Dedifferentiated amniotic fluid mesenchymal stem cell (primary cell): ENCODE results near the gene TRMO.
"Not testable (repeated sequence)": the region's sequence is repeated elsewhere in the genome, so short reads cannot be mapped to it uniquely, and the experiment has no call there.

Source experiments
- DNase-seq: peaks from one replicate; pipeline ENCODE4 v3.0.0-alpha.2; 2016; ENCODE audit errors: extremely low spot score

TRMO gene

DNA sequence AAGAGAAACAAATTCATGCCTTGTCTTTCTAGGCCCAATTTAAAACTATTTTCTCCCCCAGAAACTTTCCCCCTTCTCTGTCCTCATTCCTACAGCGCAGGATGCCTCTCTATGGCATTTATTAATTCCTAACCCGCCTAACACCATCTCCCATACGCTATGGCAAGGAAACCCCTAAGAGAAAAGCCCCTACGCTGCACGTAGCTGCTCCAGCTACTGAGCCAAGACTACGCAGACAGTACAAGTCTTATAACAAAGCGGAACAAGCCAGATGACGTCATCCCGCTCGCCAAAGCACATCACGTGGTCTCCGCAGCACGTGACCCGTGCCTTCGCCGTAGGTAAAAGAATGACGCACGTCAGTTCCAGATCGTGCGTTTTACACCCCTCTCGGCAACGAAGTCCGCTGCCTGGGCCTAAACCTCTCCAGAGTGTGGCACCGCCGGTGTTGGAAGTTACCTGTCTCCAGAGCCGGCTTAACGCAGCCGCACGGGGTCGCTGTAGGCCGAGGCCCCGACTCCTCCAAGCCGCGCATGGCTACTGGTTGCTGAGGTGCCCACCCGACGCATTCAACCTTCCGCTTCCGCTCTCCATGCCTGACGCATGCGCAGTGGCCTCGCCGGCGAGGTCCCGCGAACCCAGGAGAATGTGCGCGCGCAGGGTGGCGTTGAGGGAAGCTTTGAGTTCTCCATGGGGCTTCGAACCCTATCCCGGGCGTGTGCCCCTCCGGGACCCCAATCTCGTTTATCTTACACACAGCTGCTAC is at the start of gene TRMO:
TSS of gene TRMO (minus strand) at position 542 of the 766 bp plus-strand sequence. CDS start at position 535, 7 bp downstream.
- DNase-seq = peak; percentile 97

GRCh38 chr9:97970165-97970564 is 47.9 kb upstream of the TRMO start:
- DNase-seq = no peak

GRCh38 chr9:97969014-97969413 is 46.7 kb upstream of the TRMO start:
- DNase-seq = no peak

GRCh38 chr9:97966493-97966892 is 44.2 kb upstream of the TRMO start:
- no peak for DNase-seq

DNA sequence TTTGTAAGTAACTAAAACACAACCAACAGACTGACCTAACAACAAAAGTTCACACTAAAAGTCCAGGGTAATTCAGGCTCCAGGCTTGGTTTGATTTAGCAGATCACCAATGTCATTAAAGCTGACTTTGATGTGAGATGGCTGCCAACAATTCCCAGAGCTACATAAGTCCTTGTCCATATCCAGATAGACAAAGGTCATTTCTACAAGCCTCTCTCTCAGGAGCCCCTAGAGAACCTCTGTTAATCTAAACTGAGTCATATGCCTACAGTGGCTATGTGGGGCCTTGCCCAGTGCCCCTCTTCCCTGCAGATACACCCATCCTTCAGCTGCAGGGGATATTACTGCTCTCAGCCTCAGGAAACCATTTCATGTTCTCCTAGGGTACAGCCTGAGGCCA is 42.6 kb upstream of the TRMO start:
- no peak for DNase-seq

DNA sequence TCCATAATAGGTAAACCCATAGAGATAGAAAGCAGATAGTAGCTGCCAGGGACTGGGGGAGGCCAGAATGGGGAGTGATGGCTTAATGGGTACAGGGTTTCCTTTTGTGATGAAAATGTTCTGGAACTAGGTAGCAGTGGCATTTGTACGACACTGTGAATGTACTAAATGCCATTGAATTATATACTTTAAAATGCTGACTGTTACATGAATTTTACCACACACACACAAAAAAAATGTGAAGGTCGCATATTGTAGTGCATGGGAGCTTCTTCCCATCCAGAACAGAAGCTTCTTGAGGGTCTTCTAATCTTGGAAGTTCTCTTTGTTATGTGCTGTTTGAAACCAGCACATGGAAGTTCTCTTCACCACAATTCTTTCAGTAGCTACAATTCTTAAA is 40.9 kb upstream of the TRMO start:
- DNase-seq = no peak

DNA sequence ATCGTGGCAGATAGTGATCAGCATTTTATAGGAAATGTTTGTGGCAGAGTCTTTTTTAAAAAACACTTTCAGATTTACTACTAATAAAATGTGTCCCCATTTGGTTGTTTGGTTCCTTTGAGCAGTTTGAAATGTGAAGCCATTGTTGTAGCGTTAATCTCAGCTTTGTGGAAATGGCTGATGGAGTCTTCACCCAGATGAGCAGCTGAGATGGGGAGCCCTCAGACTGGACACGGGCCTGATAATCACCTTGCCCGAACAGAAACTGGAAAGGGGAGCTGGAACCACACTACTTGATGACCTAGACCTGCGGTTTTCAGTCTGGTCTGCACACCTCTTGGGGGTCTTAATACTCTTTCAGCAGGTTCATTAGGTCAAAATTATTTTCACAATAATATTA is 40.3 kb upstream of the TRMO start:
- DNase-seq = no peak

DNA sequence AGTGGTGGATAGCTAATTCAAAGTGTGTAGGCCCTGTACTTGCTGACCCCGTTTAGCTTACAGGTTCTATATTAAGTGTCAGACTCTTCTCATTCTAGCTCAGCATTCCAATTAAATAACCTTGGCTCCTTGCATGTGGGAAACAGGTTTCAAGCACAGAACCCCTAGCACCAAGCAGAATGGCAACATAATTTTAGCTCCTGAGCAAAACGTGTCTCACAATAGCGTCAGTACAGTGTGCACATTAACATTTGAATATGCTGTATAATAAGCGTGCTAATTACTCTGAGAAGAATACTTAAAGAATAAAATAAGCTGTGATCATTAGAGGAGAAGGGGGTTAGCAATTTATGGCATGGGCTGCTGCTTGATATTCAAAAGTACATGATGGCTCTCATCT is 39.8 kb upstream of the TRMO start:
- no peak for DNase-seq

GRCh38 chr9:97961361-97961760 is 39.1 kb upstream of the TRMO start:
- DNase-seq = no peak

DNA sequence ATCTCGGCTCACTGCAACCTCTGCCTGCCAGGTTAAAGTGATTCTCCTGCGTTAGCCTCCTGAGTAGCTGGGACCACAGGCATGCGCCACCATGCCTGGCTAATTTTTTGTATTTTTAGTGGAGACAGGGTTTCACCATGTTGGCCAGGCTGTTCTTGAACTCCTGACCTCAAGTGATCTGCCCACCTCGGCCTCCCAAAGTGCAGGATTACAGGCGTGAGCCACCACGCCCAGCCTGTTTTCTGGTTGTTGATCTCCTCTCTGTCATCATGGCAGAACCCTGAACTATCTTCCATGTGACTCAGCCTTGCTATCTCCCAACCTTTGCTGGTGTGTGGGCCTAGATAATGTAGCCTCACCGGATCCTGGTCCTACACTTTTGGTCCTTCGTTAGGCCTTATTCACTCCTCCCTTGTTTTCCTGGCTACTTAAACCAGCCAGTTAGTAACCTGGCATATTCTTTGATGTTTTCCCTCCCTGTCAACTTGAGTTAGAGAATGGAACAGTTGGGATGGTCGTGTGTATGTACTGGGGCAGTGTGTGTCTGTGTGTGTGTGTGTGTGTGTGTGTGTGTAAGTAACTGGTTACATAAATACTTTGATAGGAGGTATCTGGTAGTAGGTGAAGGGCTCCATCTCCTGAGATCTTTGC is 38.5 kb upstream of the TRMO start:
- DNase-seq = not testable (repeated sequence)

DNA sequence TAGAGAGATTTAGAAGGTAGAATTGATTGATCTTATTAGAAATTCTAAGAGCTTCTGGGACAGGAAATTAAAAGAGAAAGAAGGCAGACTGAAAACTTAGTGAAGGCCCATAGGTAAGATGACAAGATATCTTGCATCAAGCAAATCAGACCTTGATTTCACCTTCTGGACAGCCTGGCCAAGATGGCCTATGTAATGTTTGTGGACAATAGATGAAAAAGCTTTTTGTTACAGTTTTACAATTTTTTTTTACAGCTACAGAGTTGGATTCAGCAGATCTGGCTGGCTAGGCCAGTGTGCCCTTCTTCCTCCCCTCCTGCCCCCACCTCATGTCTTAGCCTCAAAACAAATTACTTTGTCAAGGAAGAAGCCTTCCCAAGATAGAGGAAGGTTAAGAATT is 37.3 kb upstream of the TRMO start:
- DNase-seq = no peak

DNA sequence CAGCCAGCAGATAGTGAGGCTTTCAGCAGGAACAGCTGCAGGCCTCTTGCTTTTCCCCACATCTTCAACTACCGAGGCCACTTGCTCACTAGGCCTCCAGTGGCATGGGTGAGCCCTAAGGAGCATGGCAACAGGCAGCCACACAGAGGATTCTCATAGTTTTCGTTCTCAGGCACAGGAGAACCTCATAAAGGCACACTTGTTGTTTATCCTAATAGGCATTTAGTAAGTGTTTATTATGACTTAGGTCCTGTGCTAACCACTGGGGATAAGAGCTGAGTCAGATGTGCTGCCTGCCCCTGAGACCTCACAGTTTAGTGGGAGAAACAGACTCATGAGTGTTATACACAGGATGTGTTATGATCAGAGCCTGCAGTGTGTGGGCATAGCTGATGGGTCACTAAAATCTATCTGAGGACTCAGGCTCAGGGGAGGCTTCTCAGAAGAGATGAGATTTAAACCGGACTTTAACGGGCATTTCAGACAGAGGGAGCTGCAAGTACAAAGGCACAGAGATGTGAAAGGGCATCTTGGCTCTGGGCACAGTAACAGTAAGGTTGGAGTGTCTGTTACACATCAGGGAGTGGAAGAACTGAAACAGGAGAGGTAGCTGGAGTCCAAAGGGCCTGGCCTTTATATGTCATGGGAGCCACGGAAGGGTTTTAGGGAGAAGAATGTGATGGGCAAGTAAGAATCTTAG is 36.7 kb upstream of the TRMO start:
- no peak for DNase-seq

- no peak for DNase-seq
These were observed 34.0 kb upstream of the TRMO start for GRCh38 chr9:97956331-97956730.

- DNase-seq = no peak
These were observed 32.3 kb upstream of the TRMO start for GRCh38 chr9:97954550-97954989.

DNA sequence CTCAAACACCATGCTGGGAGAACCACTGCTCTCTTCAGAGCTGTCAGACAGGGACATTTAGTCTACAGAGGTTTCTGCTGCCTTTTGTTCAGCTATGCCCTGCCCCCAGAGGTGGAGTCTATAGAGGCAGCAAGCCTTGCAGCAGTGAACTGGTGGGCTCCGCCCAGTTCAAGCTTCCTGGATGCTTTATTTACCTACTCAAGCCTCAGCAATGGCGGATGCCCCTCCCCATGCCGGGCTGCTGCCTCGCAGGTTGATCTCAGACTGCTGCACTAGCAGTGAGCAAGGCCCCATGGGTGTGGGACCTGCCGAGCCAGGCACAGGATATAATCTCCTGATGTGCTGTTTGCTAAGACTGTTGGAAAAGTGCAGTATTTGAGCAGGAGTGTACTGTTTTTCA is 28.6 kb upstream of the TRMO start:
- DNase-seq = not testable (repeated sequence)

DNA sequence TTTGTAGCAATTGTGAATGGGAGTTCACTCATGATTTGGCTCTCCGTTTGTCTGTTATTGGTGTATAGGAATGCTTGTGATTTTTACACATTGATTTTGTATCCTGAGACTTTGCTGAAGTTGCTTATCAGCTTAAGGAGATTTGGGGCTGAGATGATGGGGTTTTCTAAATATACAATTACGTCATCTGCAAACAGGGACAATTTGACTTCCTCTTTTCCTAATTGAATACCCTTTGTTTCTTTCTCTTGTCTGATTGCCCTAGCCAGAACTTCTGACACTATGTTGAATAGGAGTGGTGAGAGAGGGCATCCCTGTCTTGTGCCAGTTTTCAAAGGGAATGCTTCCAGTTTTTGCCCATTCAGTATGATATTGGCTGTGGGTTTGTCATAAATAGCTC is 24.8 kb upstream of the TRMO start:
- not testable (repeated sequence) for DNase-seq

DNA sequence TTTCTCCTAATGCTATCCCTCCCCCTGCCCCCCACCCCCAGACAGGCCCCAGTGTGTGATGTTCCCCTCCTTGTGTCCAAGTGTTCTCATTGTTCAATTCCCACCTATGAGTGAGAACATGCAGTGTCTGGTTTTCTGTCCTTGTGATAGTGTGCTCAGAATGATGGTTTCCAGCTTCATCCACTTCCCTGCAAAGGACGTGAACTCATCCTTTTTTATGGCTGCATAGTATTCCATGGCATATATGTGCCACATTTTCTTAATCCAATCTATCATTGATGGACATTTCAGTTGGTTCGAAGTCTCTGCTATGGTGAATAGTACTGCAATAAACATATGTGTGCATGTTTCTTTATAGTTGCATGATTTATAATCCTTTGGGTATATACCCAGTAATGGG is 23.2 kb upstream of the TRMO start:
- not testable (repeated sequence) for DNase-seq

DNA sequence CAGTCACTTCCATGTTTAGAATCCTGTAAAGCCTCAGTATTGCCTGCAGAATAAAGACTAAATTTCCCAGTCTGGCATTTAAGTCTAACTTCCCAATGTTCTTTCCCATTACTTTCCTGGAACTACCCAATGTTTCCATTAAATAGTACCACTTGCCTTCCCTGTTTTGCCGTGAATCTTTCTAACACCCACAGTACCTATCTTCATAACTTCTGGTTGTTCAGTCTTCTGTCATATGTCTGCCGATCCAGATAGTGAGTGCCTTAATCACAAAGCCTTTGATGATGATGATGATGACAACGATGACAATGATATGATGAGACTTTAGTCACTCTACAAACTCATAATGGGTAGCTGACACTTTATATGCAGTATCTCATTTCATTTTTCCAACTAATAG is 22.3 kb upstream of the TRMO start:
- DNase-seq = no peak

GRCh38 chr9:97943308-97943855 is 21.1 kb upstream of the TRMO start:
- no peak for DNase-seq

- DNase-seq = no peak
These were observed 19.0 kb upstream of the TRMO start for GRCh38 chr9:97941323-97941722.

DNA sequence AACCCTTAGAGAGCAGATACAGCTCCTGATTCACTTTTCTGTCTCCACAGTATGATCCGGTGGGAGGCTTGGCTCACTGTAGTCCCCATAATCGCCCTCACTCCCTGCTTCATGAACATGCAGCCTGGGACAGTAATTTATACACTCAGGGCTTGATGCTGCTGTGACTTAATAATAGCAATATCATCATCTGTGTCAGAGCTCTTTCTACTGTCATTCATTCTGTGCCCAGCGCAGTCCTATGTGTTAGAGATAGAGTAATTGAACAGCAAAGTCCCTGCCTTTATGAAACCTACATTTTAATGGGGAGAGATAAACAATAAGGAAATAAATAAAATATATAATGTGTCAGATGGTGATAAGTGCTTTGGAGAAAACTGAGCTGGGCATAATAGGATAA is 18.4 kb upstream of the TRMO start:
- DNase-seq = no peak

DNA sequence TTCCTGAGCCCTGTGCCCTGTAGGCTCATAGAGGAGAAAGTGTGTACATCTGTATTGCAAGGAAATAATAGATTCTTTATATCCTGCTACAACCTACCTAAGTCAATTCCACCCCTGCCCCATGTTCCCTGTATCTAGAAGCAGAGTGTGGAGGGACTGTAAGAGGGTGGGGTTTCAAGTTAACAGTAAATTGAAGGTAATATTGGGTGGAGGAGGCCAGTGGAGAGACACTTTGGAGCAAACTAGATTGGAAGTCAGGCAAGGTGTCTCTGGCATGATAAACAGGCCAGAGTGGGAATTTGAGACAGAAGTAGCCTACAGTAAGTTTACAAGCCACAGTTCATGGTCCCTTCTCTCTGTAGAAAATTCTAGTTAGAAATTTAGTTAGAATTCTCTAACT is 17.9 kb upstream of the TRMO start:
- DNase-seq = no peak
